Upper lobe of left lung (tissue), 6 donors: ENCODE measurements around the gene CCT5. TPM values are rescaled to one million over a fixed set of nuclear protein-coding genes. Genes with fewer than 3 reads are reported as not detected.

Source experiments
- ATAC-seq, 2 donors: fragments of 200-7000 bp; cut with Tn5 transposase; one replicate each; pipeline ENCODE4 v1.9.1; 2022; ENCODE audit warnings: mild to moderate bottlenecking in 2 of 2, moderate library complexity in 2 of 2; ENCODE audit not compliant: low FRiP score in 2 of 2
- DNase-seq, 2 donors: peaks; one replicate each; pipeline ENCODE4 v3.0.0-alpha.2; 2019 to 2020
- H3K27ac ChIP-seq, 4 donors: fragments of 200-600 bp; sonication (generic); one replicate each; pipeline ENCODE4 v1.5.1; 2016 to 2019
- H3K27me3 ChIP-seq, 4 donors: fragments of 200-600 bp; sonication (generic); one replicate each; pipeline ENCODE4 v1.5.1; 2017 to 2019
- H3K36me3 ChIP-seq, 4 donors: fragments of 200-600 bp; sonication (generic); one replicate each; pipeline ENCODE4 v1.5.1; 2016 to 2019
- H3K4me1 ChIP-seq, 4 donors: fragments of 200-600 bp; sonication (generic); one replicate each; pipeline ENCODE4 v1.5.1; 2018 to 2019
- H3K4me3 ChIP-seq, 4 donors: fragments of 200-600 bp; sonication (generic); one replicate each; pipeline ENCODE4 v1.5.1; 2017 to 2019; ENCODE audit warnings: mild to moderate bottlenecking in 2 of 4, moderate library complexity in 1 of 4
- H3K9me3 ChIP-seq, 4 donors: fragments of 200-600 bp; sonication (generic); one replicate each; pipeline ENCODE4 v1.5.1; 2018 to 2019
- CTCF ChIP-seq, 6 experiments: fragments of 450-650 bp in 4 of 6; fragments of 200-600 bp in 2 of 6; sonication (generic) in 2 of 6; IDR thresholded peaks; one replicate each; pipeline ENCODE4 v1.5.1; 2016 to 2019; ENCODE audit warnings: antibody characterized with exemption in 6 of 6
- EP300 ChIP-seq, 4 donors: sonication (generic); formaldehyde crosslinking; IDR thresholded peaks; one replicate each; pipeline ENCODE4 v1.5.1; 2017; ENCODE audit warnings: antibody characterized with exemption in 4 of 4, control low read depth in 2 of 4
- POLR2A ChIP-seq, 4 donors: fragments of 450-650 bp; IDR thresholded peaks; one replicate each; pipeline ENCODE4 v1.5.1; 2016 to 2017; ENCODE audit warnings: antibody characterized with exemption in 4 of 4, mild to moderate bottlenecking in 2 of 4
- POLR2AphosphoS5 ChIP-seq, 2 donors: sonication (generic); formaldehyde crosslinking; IDR thresholded peaks; one replicate each; pipeline ENCODE4 v1.5.1; 2017; ENCODE audit warnings: antibody characterized with exemption in 2 of 2
- WGBS, 2 donors: methylation state at CpG; one replicate each; pipeline ENCODE4 v1.1.5; 2017 to 2018; 5-methylcytosine and 5-hydroxymethylcytosine counted together
- total RNA-seq, 6 donors: library from RNA; depleted of rRNA in 4 of 6; stranded (reverse); fragments of >200 nt in 4 of 6; gene quantifications; one replicate each; pipeline versions ENCODE4 v1.1.0 to v1.2.1, GENCODE V29; 2016 to 2021
- donor health status: DM: no; HTN: no; CAD: no; lungs with moderate emphysema.
- donor health status: DM: no; HTN: yes; CAD: no; lungs with severe emphysema.

Gene CCT5
- total RNA-seq, 6 donors from 2014 or later: 33.5 to 191 (median 103) TPM

- no peak overlapping the region for H3K4me3 ChIP-seq
- no peaks in the 10 kb centered on the region for H3K9me3 ChIP-seq
- TF ChIP-seq POLR2A (IDR thresholded peaks at IDR 0.05) (no peak), POLR2AphosphoS5 (IDR thresholded peaks at IDR 0.05) (no peak), EP300 (IDR thresholded peaks at IDR 0.05) (no peak), CTCF (IDR thresholded peaks at IDR 0.05) (peak in 1 of 6 experiments; percentile 9)
- no peaks in the 10 kb centered on the region for H3K27me3 ChIP-seq
- DNase-seq (peak in 1 of 2 donors; percentile 60), ATAC-seq (peak; percentile 66 to 82)
- 50 to 55% methylated on average over 6 of the region's 6 CpGs for WGBS, 2 donors
- H3K36me3 ChIP-seq: no peaks in the 10 kb centered on the region
- peaks cover 4 to 18% (median 10%) of the 10 kb centered on the region in 4 donors for H3K4me1 ChIP-seq
- peak overlapping the region in 2 of 4 donors; percentile 59 to 63 for H3K27ac ChIP-seq
Observed at GRCh38 chr5:10289353-10289752, 39.3 kb downstream of the CCT5 start.

- 95% methylated on average over 10 of the region's 10 CpGs; no CpG with 5 or more reads in 1 of the 2 donors for WGBS, 2 donors
- TF ChIP-seq POLR2AphosphoS5 (IDR thresholded peaks at IDR 0.05) (no peak), POLR2A (IDR thresholded peaks at IDR 0.05) (no peak), CTCF (IDR thresholded peaks at IDR 0.05) (no peak), EP300 (IDR thresholded peaks at IDR 0.05) (no peak)
- ATAC-seq: no peak
- Histone ChIP-seq H3K9me3 (no peaks in the 10 kb centered on the region), H3K27ac (peak overlapping the region in 1 of 4 donors; percentile 59), H3K4me3 (no peak overlapping the region), H3K36me3 (no peaks in the 10 kb centered on the region), H3K27me3 (no peaks in the 10 kb centered on the region), H3K4me1 (peaks cover 4 to 18% (median 10%) of the 10 kb centered on the region in 4 donors)
- no peak for DNase-seq
Observed at GRCh38 chr5:10289991-10290390, 39.9 kb downstream of the CCT5 start.

GRCh38 chr5:10290438-10290837 is 40.4 kb downstream of the CCT5 start:
- Histone ChIP-seq H3K4me3 (no peak overlapping the region), H3K27ac (no peak overlapping the region), H3K9me3 (no peaks in the 10 kb centered on the region), H3K27me3 (no peaks in the 10 kb centered on the region), H3K4me1 (peaks cover 4 to 18% (median 10%) of the 10 kb centered on the region in 4 donors), H3K36me3 (no peaks in the 10 kb centered on the region)
- ATAC-seq: no peak
- no peak for DNase-seq
- no peak for TF ChIP-seq CTCF (IDR thresholded peaks at IDR 0.05)
- WGBS, 2 donors: 86 to 90% methylated on average over 9 of the region's 9 CpGs

GRCh38 chr5:10291692-10292339 is 41.7 kb downstream of the CCT5 start:
- Histone ChIP-seq H3K4me3 (no peak overlapping the region), H3K36me3 (no peaks in the 10 kb centered on the region), H3K27ac (no peak overlapping the region), H3K9me3 (no peaks in the 10 kb centered on the region), H3K27me3 (no peaks in the 10 kb centered on the region), H3K4me1 (peaks cover 4 to 18% (median 10%) of the 10 kb centered on the region in 4 donors)
- DNase-seq (no peak), ATAC-seq (no peak)
- 74 to 83% methylated on average over 9 of the region's 9 CpGs for WGBS, 2 donors
- TF ChIP-seq EP300 (IDR thresholded peaks at IDR 0.05) (no peak), POLR2A (IDR thresholded peaks at IDR 0.05) (no peak), CTCF (IDR thresholded peaks at IDR 0.05) (no peak), POLR2AphosphoS5 (IDR thresholded peaks at IDR 0.05) (no peak)
